GM19463 (cell line): ENCODE measurements around the gene HLA-DQB1.
"Not testable (repeated sequence)": the region's sequence is repeated elsewhere in the genome, so short reads cannot be mapped to it uniquely, and the experiment has no call there.

Experiments used
- ATAC-seq: cut with Tn5 transposase; IDR thresholded peaks from one replicate; pipeline ENCODE4 v1.9.1; 2021; ENCODE audit warnings: mild to moderate bottlenecking, moderate library complexity; ENCODE audit not compliant: unreplicated experiment

The HLA-DQB1 gene

GRCh38 chr6:32662836-32663235, 3.6 kb downstream of the HLA-DQB1 start:
- no peak for ATAC-seq

- no peak for ATAC-seq
Observed at GRCh38 chr6:32662099-32662498, 4.4 kb downstream of the HLA-DQB1 start.

- ATAC-seq, result no peak
Observed at GRCh38 chr6:32659856-32660595, 6.4 kb downstream of the HLA-DQB1 start.

GRCh38 chr6:32658268-32658897, 8.1 kb downstream of the HLA-DQB1 start:
- ATAC-seq, result no peak

- not testable (repeated sequence) for ATAC-seq
Observed at GRCh38 chr6:32657819-32658218, 8.6 kb downstream of the HLA-DQB1 start.

GRCh38 chr6:32657329-32657728, 9.1 kb downstream of the HLA-DQB1 start:
- not testable (repeated sequence) for ATAC-seq

- ATAC-seq, result no peak
Observed at GRCh38 chr6:32655203-32655710, 11.2 kb downstream of the HLA-DQB1 start.

- ATAC-seq, result no peak
Observed at GRCh38 chr6:32645047-32645703, 21.3 kb downstream of the HLA-DQB1 start.

GRCh38 chr6:32643904-32644303, 22.6 kb downstream of the HLA-DQB1 start:
- ATAC-seq, result no peak

- no peak for ATAC-seq
Observed at GRCh38 chr6:32642720-32643106, 23.7 kb downstream of the HLA-DQB1 start.

GRCh38 chr6:32641785-32642719, 24.4 kb downstream of the HLA-DQB1 start:
- not testable (repeated sequence) for ATAC-seq

- no peak for ATAC-seq
Observed at GRCh38 chr6:32641122-32641521, 25.3 kb downstream of the HLA-DQB1 start.

- ATAC-seq, result no peak
Observed at GRCh38 chr6:32639440-32640394, 26.7 kb downstream of the HLA-DQB1 start.

- ATAC-seq, result no peak
Observed at GRCh38 chr6:32638532-32639219, 27.8 kb downstream of the HLA-DQB1 start.

GRCh38 chr6:32637883-32638282, 28.6 kb downstream of the HLA-DQB1 start:
- no peak for ATAC-seq

GRCh38 chr6:32637219-32637880, 29.1 kb downstream of the HLA-DQB1 start, which contains the start of gene HLA-DQA1:
HLA-DQA1 (plus strand) TSS chr6:32637406; CDS start chr6:32637459, 53 bp downstream.
- peak; percentile 78 for ATAC-seq

- no peak for ATAC-seq
Observed at GRCh38 chr6:32635526-32636123, 30.8 kb downstream of the HLA-DQB1 start.

- not testable (repeated sequence) for ATAC-seq
Observed at GRCh38 chr6:32629793-32630192, 36.7 kb downstream of the HLA-DQB1 start.
